Vagina (tissue), 2 donors: Measurements from ENCODE around the gene POM121L2.

Experiments
- POLR2AphosphoS5 ChIP-seq, 2 donors: sonication (generic); formaldehyde crosslinking; IDR thresholded peaks; one replicate each; pipeline ENCODE4 v1.9.0; 2017; ENCODE audit warnings: antibody characterized with exemption in 2 of 2, mild to moderate bottlenecking in 2 of 2, low read depth in 1 of 2; ENCODE audit not compliant: insufficient read depth in 1 of 2
- TF ChIP-seq, protein P1 (sequence below), 3 experiments: fragments of 450-650 bp in 2 of 3; fragments of 200-600 bp in 1 of 3; sonication (generic) in 1 of 3; IDR thresholded peaks; one replicate each; pipeline ENCODE4 v1.5.1; 2017 to 2019; ENCODE audit warnings: antibody characterized with exemption in 3 of 3, mild to moderate bottlenecking in 2 of 3, moderate library complexity in 2 of 3

DNA sequence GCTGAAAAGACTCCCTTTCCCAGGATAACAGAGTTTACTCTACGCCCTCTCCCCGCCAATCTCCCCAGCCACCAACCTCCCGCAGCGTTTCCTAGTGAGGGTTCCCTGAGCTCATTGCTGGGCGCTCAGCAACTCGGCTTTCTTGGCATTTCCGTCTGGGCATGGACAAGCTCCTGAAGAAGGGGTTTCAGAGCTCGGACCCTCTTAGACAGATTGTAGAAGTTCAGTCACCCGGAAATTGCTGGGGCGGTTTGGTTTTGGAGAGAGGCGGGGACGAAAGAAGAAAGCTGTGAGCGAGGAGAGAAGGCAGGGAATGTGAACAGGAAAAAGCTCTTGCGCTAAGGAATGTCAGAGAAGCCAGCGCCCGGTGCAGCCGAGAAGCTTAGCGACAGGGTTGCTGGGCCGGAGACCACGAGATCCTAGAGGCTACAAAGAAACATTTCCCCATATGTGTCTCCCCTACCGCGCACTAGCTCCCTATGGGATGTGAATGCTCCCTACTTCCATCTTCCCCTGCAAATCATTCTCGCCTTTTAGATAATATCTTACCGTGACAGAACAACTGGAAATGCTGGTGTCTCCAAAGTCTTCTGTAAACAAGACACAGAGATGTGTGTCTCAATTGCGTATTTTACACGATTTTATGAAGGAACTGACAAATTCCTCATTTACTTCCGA is 15.8 kb downstream of the POM121L2 start:
- TF ChIP-seq, protein P1, sequence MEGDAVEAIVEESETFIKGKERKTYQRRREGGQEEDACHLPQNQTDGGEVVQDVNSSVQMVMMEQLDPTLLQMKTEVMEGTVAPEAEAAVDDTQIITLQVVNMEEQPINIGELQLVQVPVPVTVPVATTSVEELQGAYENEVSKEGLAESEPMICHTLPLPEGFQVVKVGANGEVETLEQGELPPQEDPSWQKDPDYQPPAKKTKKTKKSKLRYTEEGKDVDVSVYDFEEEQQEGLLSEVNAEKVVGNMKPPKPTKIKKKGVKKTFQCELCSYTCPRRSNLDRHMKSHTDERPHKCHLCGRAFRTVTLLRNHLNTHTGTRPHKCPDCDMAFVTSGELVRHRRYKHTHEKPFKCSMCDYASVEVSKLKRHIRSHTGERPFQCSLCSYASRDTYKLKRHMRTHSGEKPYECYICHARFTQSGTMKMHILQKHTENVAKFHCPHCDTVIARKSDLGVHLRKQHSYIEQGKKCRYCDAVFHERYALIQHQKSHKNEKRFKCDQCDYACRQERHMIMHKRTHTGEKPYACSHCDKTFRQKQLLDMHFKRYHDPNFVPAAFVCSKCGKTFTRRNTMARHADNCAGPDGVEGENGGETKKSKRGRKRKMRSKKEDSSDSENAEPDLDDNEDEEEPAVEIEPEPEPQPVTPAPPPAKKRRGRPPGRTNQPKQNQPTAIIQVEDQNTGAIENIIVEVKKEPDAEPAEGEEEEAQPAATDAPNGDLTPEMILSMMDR (IDR thresholded peaks at IDR 0.05): no peak
- no peak for TF ChIP-seq POLR2AphosphoS5 (IDR thresholded peaks at IDR 0.05; ENCODE audit: insufficient read depth in 1 of 2, low read depth in 1 of 2)
